GM12872 (cell line): ENCODE results near the gene GNG10.

Experiments
- CTCF ChIP-seq: IDR thresholded peaks from 3 replicates; pipeline ENCODE4 v1.5.1; 2011; ENCODE audit warnings: low read depth, mild to moderate bottlenecking, low read length, moderate library complexity; ENCODE audit not compliant: insufficient read depth

The GNG10 gene

GRCh38 chr9:111637421-111637950 is 23.9 kb upstream of the GNG10 start:
- TF ChIP-seq CTCF, result no peak

- no peak for TF ChIP-seq CTCF
Measured at GRCh38 chr9:111644195-111644772, 17.1 kb upstream of the GNG10 start.

- no peak for TF ChIP-seq CTCF
Measured at GRCh38 chr9:111645806-111646205, 15.6 kb upstream of the GNG10 start.

GRCh38 chr9:111646417-111646816 is 15.0 kb upstream of the GNG10 start:
- TF ChIP-seq CTCF, result no peak

- no peak for TF ChIP-seq CTCF
Measured at GRCh38 chr9:111648066-111648465, 13.3 kb upstream of the GNG10 start.

- no peak for TF ChIP-seq CTCF
Measured at GRCh38 chr9:111649016-111649415, 12.4 kb upstream of the GNG10 start.

GRCh38 chr9:111657051-111657450 is 4.4 kb upstream of the GNG10 start:
- no peak for TF ChIP-seq CTCF
